GM19463 (cell line): ENCODE data around the gene CACNA2D4.

ENCODE experiments used
- ATAC-seq: cut with Tn5 transposase; IDR thresholded peaks from one replicate; pipeline ENCODE4 v1.9.1; 2021; ENCODE audit warnings: mild to moderate bottlenecking, moderate library complexity; ENCODE audit not compliant: unreplicated experiment

CACNA2D4 gene

GRCh38 chr12:1847411-1847810 is 71.0 kb downstream of the CACNA2D4 start:
- no peak for ATAC-seq

DNA sequence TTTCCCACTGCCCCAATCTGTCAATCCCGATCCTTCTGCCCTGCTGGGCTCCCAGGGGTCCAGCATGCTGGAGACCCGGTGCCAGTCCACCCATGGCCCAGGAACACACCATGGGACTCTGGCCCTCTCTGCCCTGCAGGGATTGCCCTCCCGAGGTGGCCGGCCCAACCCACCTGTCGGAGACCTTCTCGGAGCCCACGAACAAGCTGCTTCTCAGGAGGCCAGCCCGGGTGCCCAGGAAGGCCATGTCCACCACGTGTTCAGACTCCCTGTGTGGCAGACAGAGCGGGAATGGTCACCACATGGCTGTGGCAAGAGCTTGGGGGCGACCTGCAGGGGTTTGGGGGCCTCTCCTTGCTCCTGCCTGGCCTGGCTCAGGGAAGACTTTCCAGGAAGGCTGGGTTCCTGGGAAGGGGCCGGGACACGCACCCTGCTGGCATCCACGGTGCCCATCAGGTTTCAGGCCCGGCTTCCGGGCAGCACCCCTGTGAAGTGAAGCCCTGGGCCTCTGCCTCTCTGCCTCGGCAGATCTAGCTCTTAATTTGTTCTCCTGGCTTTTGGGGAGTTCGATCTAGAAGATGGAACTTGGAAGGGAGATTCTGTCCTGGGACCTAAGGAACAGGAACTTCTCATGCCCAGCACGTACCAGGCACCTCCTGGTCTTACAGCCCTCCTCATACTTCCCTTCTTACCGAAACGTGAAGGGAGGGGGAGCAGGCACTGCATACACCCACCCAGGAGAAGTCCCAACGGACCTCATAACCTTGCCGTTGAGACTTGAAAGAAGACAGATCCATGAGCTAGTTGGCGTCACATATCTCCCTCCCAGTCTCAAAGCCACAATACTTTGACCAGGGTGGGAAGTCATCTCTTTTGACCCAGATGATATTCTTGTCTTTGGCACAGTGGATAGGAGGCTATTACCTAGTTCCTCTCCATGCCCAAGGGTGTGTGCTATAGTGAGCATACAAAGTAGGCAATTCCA is 71.7 kb downstream of the CACNA2D4 start:
- ATAC-seq: no peak

- no peak for ATAC-seq
Measured at GRCh38 chr12:1845886-1846285, 72.6 kb downstream of the CACNA2D4 start.

DNA sequence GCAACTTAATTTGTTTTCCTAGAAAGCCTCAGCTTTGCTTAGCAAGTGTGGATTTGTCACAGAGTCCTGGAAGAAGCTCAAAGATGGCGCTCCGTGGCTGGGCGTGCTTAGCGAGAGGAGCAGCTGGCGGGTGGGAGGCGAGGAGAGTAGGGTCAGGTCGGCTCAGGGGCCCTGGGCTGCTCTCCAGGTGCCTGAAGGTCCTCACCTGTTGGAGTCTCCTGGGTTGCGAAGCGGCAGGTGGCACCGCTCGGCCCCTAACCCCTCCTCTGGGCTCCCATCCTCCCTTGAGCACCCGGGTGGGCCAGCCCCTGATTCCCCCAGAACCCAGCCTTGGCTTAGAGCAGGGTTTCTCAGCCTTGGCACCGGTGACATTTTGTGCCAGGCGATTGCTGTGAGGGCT is 73.0 kb downstream of the CACNA2D4 start:
- no peak for ATAC-seq

DNA sequence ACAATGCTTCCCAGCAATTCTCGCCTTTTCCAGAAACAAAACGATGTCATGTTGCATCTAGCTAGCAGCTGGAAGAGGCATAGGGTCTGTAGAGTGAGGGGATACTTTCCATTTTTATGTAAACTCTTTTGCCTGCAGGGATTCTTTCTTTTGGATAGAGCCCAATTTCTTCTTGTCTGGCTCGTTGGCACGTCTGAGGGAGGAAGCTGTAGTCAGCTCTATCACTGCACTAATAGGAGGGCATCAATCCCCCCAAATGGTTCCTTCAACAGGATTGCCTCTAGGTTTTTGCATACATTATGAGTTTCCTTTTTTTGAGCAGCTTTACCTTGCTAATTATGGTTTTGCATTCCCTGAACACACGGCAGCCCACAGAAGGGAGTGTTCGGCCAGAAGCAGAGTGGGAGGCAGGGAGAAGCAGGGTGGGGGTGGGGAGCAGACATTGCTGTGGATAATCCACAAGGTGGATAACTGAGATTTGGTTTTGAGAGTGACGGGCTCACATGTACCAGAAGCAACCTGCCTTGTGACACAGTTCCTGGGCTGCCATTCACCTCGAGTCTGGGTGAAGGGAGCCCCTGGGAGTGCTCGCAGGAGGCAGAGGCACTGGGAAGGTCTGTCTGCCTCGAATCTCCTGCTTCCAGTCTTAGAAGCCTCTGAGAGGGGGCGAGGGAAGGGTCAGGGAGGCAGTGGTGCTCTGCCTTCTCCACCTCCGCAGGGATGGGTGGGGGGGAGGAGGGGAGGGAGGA is 73.6 kb downstream of the CACNA2D4 start:
- no peak for ATAC-seq

DNA sequence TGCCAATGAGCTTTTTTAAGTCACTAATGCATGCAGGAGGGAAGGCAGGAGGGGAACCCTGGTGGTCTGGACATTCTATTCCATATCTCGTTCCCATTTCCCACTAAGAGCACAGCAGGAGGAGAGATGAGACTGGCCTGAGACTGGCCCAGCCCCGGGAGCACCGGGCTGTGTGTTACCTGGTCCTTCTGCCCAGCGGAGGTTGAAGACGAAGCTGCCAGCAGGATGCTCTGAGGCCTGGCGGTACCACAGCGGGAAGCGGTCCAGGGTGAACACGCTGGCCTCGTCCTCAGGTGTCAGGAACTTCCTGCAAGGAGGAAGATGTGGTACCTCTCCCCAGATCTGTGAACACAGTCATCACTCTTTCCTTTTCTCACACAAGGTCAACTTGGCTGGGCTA is 74.2 kb downstream of the CACNA2D4 start:
- ATAC-seq: no peak

DNA sequence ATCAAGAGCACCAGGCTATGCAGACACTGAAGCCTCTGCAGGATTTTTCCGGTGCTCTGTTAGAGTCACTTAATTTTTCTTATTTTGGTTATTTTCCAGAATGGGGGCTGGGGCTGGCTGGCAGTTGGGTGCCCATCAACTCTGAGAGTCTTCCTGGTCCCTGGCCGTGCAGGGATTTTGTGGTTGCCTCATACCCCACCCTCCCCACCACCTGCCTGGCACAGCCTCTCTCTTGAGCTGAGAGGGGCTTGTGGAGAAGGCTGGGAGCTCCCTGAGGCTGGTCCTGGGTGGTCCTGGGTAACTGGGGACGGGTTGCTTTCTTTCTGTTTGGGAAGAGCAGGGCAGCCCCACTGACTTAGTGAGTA is 74.8 kb downstream of the CACNA2D4 start:
- ATAC-seq: no peak

GRCh38 chr12:1842905-1843640 is 75.4 kb downstream of the CACNA2D4 start:
- ATAC-seq: no peak

DNA sequence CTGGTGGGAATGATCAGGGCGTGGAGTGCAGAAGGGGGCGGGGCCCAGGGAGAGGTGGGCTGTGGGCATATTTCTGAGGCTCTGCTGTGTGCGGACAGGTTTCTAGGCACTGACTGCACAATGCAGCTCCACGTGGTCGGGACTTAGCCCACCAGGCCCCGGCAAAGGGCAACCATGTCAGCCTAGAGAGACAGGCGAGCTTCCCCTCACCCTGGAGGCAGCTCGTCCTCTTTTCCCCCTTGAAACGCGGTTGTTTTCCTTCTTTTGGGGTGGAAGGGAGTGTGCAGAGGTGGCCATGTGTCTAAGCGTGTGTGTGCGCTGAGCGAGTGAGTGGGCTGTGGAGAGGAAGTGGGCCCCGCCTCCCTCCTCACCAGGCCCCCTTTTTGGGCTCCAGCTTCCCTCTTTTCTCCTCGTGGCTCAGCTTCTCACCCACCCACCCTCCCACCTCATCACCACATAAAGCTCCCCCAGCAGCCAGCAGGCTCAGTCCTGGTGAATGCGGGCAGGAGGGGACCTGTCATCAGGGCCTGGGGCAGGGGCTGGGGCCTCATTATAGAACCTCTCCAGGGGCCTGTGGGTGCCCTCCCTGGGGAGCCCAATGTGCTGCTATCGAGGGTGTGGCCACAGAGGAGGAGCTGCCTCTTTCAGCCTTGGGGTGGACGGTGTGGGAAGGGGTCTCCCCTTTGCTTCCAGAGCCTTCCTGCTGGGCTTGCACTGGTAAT is 76.1 kb downstream of the CACNA2D4 start:
- ATAC-seq: no peak

DNA sequence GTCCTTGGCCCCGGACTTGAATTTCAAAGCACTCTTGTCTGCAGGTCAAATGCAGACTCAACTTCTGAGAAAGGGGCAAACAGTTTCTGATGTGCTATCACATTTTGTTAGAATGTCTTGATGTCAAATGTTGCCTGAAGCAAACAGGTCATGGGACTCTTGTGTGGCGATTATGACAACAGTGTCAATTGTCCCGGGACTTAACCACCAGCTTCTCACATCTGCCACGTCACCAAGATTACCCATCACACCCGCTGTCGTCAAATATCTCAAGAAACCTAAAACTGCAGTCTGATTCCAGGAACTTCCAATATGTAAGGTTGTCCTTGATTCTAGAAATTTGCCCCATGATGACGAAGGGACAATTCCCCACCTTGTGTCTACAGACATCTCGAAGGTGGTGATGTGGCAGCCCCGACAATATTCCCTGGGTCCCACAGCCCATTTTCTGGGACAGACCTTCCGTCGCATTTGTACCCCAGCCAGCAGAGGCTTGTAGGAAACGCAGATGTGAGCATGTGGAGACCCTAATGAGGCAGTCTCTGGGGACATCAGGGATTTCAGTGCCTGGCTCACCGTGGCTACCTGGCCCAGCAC is 76.8 kb downstream of the CACNA2D4 start:
- ATAC-seq: no peak

- no peak for ATAC-seq
Measured at GRCh38 chr12:1840981-1841425, 77.4 kb downstream of the CACNA2D4 start.

DNA sequence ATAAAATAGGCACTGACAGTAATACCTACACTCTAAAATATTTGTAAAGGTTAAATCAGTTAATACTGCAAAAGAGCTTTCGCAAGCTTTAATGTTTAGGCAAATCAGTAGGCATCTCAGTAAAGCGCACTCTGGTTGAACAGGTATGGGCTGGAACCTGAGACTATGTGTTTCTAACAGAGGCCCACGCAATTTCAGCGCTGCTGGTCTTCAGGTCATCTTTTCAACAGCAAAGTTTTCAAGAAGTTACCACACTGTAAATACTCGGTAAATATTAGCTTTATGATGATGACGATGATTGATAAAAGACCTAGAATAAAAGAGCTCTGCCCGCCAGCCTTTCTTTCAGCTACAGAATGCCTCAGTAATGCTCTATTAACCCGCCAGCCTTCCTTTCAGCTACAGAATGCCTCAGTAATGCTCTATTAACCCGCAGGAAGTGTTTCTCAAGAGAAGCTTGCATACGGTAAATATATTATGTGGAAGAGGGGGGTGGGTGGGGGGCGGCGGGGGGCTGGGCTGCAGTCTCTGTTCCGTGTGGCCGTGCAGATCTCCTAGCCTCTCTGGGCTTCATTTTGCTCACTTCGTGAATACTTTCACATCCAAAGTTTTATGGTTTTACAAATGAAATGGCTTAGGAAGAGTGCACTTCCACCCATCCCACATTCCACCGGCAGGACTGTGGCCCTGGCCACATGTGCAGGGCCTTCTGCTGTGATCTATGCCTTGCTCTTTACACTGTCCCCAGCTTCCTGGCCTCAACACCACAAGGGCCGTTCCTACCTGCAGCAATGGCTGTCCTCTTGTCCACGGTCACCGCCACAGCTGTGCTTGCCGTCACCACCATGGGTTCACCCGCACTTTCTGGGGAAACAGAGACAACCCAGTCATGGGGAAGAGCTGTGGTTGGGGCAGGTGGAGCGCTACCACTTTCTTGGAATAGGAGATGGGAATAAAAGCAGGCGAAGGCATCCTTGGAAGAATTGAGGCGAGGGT is 78.2 kb downstream of the CACNA2D4 start:
- ATAC-seq: no peak

DNA sequence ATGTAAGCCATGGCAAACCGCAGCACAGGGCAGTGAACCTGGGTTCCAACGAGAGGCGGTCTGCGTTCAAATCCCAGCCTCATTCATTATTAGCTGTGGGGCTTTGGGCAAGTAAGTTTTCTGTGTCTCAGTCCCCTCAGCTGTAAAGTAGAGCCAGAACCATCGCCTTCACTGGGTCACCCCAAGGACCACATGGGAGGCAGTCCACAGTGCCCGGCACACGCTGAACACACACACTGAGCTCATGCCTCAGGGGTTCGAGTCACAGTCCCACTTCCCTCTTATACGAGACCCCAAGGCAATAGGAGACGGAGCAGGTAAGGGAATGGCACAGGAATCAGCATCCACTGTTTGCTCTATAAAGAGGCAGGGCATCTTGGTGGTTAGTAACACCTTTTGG is 79.0 kb downstream of the CACNA2D4 start:
- no peak for ATAC-seq

DNA sequence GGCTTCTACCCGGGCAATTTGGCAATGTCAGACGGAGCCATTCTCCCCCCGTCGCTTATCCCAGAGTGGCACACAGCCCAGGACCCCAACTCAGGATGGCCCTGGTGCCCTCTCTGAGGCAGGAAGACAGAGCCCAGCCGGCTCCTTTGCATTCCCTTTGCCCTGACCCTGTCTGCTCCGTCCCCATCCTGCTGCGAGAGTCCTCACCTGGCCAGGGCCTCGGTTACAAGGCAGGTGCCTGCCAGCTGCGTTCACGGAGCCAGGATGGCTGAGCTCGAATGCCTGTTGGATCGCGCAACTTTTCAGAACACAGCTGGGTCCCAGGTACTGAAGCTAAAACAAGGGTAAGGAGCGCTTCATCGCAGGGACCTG is 79.5 kb downstream of the CACNA2D4 start:
- no peak for ATAC-seq

DNA sequence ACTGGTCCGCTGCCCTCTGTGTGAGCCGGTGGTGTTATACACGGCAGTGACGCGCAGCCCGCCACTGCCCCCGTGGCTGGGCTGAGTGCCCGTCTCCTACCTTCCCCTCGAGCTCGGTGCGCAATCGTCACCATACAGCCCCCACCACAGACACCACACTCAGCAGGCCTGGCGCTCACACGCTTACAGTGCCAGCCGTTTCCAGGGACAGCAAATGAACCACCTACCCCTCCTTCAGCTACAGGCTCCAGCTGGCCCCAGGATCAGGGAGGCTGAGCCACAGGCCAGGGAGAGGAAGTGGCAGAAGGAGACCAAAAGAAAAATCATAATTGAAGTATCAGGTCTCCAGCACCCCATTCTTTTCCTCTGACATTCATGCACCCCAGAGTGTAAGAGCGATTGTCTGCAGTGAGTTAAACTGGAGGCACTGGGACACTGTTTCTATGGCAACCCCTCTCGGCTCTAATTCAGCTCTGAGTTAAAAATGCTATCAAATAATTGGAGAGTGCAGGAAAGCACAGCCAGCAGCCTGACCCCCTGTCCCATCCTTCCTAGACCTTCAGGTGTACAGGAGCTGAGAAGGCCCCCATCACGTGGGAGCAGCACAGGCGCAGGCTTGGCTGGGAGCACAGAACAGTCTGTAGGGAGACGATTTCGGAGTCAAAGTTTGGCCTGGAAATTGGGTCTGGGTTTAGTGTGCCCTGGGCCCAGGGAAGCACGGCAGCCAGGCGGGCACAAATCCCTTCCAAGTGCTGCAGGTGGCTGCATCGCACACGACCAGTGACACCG is 80.1 kb downstream of the CACNA2D4 start:
- no peak for ATAC-seq

DNA sequence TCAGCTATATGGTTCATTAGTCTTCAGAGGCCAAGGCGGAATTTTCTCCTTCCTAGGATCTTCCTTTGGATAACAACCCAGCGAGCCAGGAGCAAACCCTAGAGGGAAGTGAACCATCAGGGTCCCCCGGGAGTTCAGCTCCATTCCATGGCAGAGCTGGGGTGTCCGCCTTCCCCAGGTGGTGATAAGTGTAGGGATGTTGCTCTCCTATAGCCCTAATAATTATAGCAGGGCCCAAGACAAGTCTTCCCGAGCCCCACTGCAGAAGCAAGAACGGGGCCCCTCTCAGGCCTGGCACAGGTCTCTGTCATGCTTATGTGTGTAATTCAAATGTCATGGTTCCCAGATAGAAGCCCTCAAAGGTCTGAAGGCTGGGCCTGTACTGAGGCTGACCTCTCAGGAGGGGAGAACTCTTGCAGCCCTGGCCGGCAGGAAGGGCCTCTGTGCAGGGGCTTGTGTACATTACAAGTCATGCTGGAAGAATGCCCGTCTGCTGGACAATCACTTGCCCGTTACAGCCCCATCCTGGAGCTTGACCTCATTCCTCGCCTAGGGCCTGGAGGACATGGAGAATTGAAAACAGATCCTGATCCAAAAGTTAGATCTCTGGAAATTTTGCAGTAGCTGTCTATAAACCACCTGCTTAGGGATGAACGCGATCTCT is 80.8 kb downstream of the CACNA2D4 start:
- ATAC-seq: no peak

- no peak for ATAC-seq
Measured at GRCh38 chr12:1836854-1837421, 81.5 kb downstream of the CACNA2D4 start.
